Subcutaneous abdominal adipose tissue (tissue), 5 donors: Measurements from ENCODE around the gene SCCPDH.
A peak's percentile ranks its signal among the peaks of the same experiment; 100 is the strongest.
"Not testable (repeated sequence)": the region's sequence is repeated elsewhere in the genome, so short reads cannot be mapped to it uniquely, and the experiment has no call there.

Source experiments
- H3K27ac ChIP-seq: one replicate; pipeline ENCODE4 v1.7.0; 2013; ENCODE audit warnings: low read depth, mild to moderate bottlenecking, inconsistent platforms, low read length, moderate library complexity
- H3K27me3 ChIP-seq, 5 donors: one replicate each; pipeline ENCODE4 v1.7.0; 2013; ENCODE audit warnings: low read length in 5 of 5, inconsistent platforms in 1 of 5; ENCODE audit not compliant: control insufficient read depth in 5 of 5, insufficient read depth in 4 of 5
- H3K36me3 ChIP-seq, 5 donors: one replicate each; pipeline ENCODE4 v1.7.0; 2013; ENCODE audit warnings: low read length in 5 of 5; ENCODE audit not compliant: control insufficient read depth in 5 of 5, insufficient read depth in 5 of 5
- H3K4me1 ChIP-seq, 5 donors: one replicate each; pipeline ENCODE4 v1.7.0; 2013; ENCODE audit warnings: low read length in 5 of 5, mild to moderate bottlenecking in 3 of 5, moderate library complexity in 1 of 5; ENCODE audit not compliant: control insufficient read depth in 5 of 5, insufficient read depth in 5 of 5
- H3K4me3 ChIP-seq, 5 donors: one replicate each; pipeline ENCODE4 v1.7.0; 2013; ENCODE audit warnings: low read length in 5 of 5, low read depth in 1 of 5
- H3K9ac ChIP-seq, 5 donors: one replicate each; pipeline ENCODE4 v1.7.0; 2013; ENCODE audit warnings: low read length in 5 of 5, mild to moderate bottlenecking in 4 of 5, moderate library complexity in 3 of 5
- H3K9me3 ChIP-seq, 5 donors: one replicate each; pipeline ENCODE4 v1.7.0; 2013; ENCODE audit warnings: low read length in 5 of 5; ENCODE audit not compliant: control insufficient read depth in 5 of 5
- donor health status: healthy.
- donor health status: healthy.
- donor health status: healthy.
- donor health status: healthy.
- donor health status: healthy.

Gene SCCPDH

DNA sequence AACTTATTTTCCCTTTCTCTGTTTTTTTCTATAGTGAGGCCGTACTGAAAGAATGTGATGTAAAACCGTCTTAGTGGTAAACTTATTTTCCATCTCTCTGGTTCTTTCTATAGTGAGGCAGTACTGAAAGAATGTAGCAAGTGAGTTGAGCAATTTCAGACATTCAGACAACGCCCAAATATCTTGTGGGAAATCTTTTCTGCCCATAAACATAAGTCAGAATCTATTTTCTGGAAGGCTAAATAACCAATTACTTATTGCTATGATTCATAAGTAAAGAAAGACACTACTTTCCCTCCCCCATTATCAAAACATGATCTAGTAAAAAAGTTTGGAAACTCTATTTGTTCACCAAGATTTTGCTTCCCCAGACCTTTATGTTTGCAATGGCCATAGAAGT is 18.8 kb upstream of the SCCPDH start:
- H3K4me3 ChIP-seq = no peak overlapping the region
- H3K27ac ChIP-seq = no peak overlapping the region
- peaks cover 0 to 4% (median 2%) of the 10 kb centered on the region in 5 donors for H3K4me1 ChIP-seq
- no peaks in the 10 kb centered on the region for H3K36me3 ChIP-seq
- H3K9ac ChIP-seq = no peak overlapping the region
- no peaks in the 10 kb centered on the region for H3K27me3 ChIP-seq
- H3K9me3 ChIP-seq = no peaks in the 10 kb centered on the region

GRCh38 chr1:246708166-246708565 is 16.0 kb upstream of the SCCPDH start:
- Histone ChIP-seq H3K27ac (no peak overlapping the region), H3K4me3 (no peak overlapping the region), H3K27me3 (no peaks in the 10 kb centered on the region), H3K9me3 (no peaks in the 10 kb centered on the region), H3K9ac (no peak overlapping the region), H3K36me3 (no peaks in the 10 kb centered on the region), H3K4me1 (peaks cover 0 to 4% (median 2%) of the 10 kb centered on the region in 5 donors)

DNA sequence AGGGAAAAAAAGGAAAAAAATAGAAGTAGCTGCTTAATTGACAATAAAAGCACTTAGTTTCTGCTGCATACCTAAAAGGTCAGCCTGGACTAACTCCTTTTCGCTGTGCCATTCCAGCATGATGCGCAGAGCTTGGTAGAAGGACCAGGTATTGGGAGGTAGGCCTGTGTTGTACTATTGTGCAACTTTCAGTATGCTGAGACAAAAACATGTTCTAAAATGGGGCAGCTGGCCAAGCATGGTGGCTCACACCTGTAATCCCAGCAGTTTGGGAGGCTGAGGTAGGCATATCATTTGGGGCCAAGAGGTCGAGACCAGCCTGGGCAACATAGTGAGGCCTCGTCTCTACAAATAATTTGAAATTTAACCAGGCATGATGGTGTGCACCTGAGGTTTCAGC is 15.0 kb upstream of the SCCPDH start:
- H3K9ac ChIP-seq = no peak overlapping the region

GRCh38 chr1:246709835-246710234 is 14.4 kb upstream of the SCCPDH start:
- no peak overlapping the region for H3K9ac ChIP-seq
- peaks cover 0 to 2% (median 0%) of the 10 kb centered on the region in 5 donors for H3K4me1 ChIP-seq
- H3K36me3 ChIP-seq = no peaks in the 10 kb centered on the region
- no peaks in the 10 kb centered on the region for H3K27me3 ChIP-seq
- no peak overlapping the region for H3K4me3 ChIP-seq
- no peak overlapping the region for H3K27ac ChIP-seq
- H3K9me3 ChIP-seq = no peaks in the 10 kb centered on the region

More for the DNA sequence above, 15.0 kb upstream of the SCCPDH start:
- Histone ChIP-seq H3K36me3 (no peaks in the 10 kb centered on the region), H3K4me3 (no peak overlapping the region), H3K9me3 (no peaks in the 10 kb centered on the region), H3K4me1 (peaks cover 0 to 2% (median 0%) of the 10 kb centered on the region in 5 donors), H3K27me3 (no peaks in the 10 kb centered on the region), H3K27ac (no peak overlapping the region)

DNA sequence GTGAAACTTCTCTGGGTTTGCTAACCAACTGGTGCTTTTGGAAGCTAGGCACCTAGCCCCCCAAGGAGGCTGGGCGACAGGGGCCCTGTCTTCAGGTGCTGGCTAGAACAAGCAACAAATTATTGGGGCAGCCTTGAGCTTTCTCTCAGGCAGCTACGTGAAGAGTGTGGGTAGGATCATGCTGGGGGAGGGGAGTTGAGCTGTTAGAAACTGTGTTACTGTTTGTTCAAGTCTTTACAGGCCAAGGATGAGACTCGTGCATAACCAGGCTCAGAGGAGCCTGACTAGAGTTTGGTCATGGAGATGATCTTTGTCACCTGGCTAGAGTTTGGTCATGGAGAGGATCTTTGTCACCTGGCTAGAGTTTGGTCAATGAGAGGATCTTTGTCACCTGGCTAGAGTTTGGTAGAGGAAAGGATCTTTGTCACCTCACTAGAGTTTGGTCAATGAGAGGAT is 12.6 kb upstream of the SCCPDH start:
- Histone ChIP-seq H3K4me3 (no peak overlapping the region), H3K27me3 (no peaks in the 10 kb centered on the region), H3K9me3 (no peaks in the 10 kb centered on the region), H3K27ac (no peak overlapping the region), H3K36me3 (no peaks in the 10 kb centered on the region), H3K9ac (no peak overlapping the region), H3K4me1 (no peaks in the 10 kb centered on the region)

DNA sequence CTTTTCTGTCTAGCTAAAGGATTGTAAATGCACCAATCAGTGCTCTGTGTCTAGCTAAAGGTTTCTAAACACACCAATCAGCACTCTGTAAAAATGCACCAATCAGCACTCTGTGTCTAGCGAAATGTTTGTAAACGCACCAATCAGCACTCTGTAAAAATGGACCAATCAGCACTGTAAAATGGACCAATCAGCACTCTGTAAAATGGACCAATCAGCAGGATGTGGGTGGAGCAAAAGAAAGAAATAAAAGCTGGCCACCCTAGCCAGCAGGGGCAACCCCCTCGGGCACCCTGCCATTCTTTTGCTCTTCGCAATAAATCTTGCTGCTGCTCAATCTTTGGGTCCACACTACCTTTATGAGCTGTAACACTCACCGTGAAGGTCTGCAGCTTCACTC is 11.8 kb upstream of the SCCPDH start:
- H3K36me3 ChIP-seq, H3K27ac ChIP-seq, H3K27me3 ChIP-seq, H3K4me3 ChIP-seq, H3K4me1 ChIP-seq, H3K9me3 ChIP-seq, H3K9ac ChIP-seq: not testable (repeated sequence)

- H3K4me3 ChIP-seq, H3K36me3 ChIP-seq, H3K9ac ChIP-seq, H3K27me3 ChIP-seq, H3K27ac ChIP-seq, H3K4me1 ChIP-seq, H3K9me3 ChIP-seq: not testable (repeated sequence)
Observed at GRCh38 chr1:246719361-246719760, 4.8 kb upstream of the SCCPDH start.

GRCh38 chr1:246720814-246721213 is 3.4 kb upstream of the SCCPDH start:
- H3K9me3 ChIP-seq, H3K4me3 ChIP-seq, H3K36me3 ChIP-seq, H3K9ac ChIP-seq, H3K27ac ChIP-seq, H3K27me3 ChIP-seq: not testable (repeated sequence)
- peaks cover 0 to 22% (median 19%) of the 10 kb centered on the region in 5 donors for H3K4me1 ChIP-seq

DNA sequence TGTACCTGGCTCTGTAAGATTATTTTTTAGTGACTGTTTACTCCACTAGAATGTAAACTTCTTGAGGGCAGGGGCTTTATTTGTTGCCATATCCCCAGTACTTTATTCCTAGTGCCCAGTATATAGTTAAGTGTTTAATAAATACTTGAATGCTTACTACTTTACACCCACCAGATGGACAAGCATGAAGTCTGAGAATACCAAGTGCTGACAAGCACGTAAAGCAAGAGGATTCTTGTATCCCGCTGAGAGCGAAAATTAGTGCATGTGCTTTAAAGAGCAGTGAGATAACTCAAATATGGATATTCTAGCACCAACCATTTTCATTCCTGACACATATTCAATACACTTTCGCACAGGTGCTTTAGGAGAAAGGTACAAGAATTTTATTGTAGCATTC is 1.5 kb upstream of the SCCPDH start:
- no peak overlapping the region for H3K9ac ChIP-seq
- no peaks in the 10 kb centered on the region for H3K27me3 ChIP-seq
- no peaks in the 10 kb centered on the region for H3K9me3 ChIP-seq
- peaks cover 0 to 4% (median 3%) of the 10 kb centered on the region in 5 donors for H3K36me3 ChIP-seq
- peaks cover 0 to 39% (median 32%) of the 10 kb centered on the region in 5 donors for H3K4me1 ChIP-seq
- no peak overlapping the region for H3K27ac ChIP-seq
- H3K4me3 ChIP-seq = no peak overlapping the region

DNA sequence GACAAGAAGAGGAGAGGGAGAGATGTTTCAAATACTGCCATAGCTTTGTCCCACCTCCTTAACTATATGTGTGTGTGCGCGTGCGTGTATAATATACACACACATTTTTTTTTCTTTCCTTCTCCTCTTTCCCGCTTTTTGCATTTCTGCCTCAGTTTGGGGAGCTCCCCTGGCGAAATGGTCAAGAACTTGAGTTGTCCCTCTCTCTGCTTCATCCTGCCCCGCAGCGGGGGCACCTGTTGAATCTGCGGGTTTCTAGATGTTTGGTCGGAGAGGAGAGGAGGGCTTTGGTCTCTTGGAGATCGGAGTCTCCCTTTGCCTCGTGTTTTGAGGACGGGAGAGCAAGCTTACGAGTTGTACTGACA is 504 bp downstream of the SCCPDH start:
- peaks cover 0 to 43% (median 32%) of the 10 kb centered on the region in 5 donors for H3K4me1 ChIP-seq
- H3K27ac ChIP-seq = peak overlapping the region; percentile 67
- H3K9me3 ChIP-seq = peaks cover 0 to 2% (median 0%) of the 10 kb centered on the region in 5 donors
- peak overlapping the region; percentile 3 to 86 (median 79) for H3K9ac ChIP-seq
- no peaks in the 10 kb centered on the region for H3K27me3 ChIP-seq
- H3K4me3 ChIP-seq = peak overlapping the region; percentile 72 to 90 (median 87)
- H3K36me3 ChIP-seq = peaks cover 4 to 16% (median 10%) of the 10 kb centered on the region in 5 donors

DNA sequence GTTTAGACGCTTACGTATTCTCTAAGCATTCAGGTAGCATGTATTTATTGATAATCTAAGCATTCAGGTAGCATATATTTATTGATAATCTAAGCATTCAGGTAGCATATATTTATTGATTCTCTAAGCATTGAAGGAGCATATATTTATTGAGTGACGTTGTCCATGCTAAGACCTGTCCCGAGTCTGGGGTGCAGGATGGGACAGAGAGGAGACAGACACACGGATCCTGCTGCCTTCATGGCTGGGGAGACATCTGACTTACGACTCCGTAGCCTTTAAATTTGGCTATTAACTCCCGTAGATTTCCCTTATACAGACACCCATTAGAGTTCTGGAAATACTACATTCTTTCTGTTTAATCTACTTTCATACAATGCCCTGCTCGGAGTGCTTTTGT is 982 bp downstream of the SCCPDH start:
- Histone ChIP-seq H3K36me3 (peaks cover 8 to 20% (median 15%) of the 10 kb centered on the region in 5 donors), H3K9ac (peak overlapping the region; percentile 3 to 86 (median 79)), H3K4me3 (peak overlapping the region; percentile 72 to 90 (median 87)), H3K27ac (peak overlapping the region; percentile 67), H3K27me3 (no peaks in the 10 kb centered on the region), H3K9me3 (peaks cover 0 to 2% (median 0%) of the 10 kb centered on the region in 5 donors), H3K4me1 (peaks cover 0 to 43% (median 32%) of the 10 kb centered on the region in 5 donors)
